ENCODE measurements around the gene PRPF40B.

PRPF40B gene

DNA sequence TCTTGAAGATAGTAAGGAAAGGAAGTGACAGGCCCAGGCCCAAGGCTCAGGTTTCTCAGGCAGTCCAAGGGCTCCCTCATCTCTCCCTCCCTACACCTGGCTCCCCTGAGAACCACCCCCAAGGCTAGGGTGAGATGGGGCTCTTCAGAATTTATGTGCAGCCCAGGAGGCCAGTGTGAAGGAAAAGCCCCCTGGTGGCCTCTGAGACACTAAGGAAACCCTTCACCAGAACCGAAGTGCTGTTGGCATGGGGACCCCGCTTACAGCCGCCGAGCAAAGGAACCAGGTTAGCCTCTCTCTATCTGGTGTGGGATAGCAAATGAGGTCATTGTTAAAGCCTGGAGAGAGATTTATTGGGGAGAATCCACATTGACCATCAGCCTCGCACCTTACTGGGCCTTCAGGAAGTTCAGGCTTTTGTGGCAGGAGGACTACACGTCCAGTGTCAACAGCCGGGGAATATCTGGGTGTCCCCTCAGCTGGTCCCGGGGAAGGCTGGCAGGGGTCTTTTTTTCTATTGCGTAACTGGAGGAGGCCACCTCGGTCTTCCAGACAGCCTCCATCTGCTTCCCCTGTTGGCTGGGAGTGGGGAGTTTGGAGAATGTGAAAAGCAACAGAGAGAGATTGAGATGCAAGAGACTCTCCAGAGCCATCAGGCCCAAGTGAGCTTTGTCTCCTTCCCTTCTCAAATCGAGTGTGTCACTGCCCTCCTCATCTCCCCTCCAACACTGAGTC lies 36.0 kb upstream of the PRPF40B start:
- no peaks in the 10 kb centered on the region for H3K36me3 ChIP-seq (replicated peaks; ENCODE audit: insufficient read depth, low read length)
- H3F3A ChIP-seq (ENCODE audit: insufficient read depth, low read length), result no peaks in the 10 kb centered on the region
- H3K27me3 ChIP-seq (replicated peaks; ENCODE audit: insufficient read depth, low read length), result no peaks in the 10 kb centered on the region
- no peak overlapping the region for H3K4me2 ChIP-seq (ENCODE audit: low read depth, low read length)
- H2AFZ ChIP-seq (ENCODE audit: low read length), result no peak overlapping the region
- H3K79me2 ChIP-seq (ENCODE audit: low read length), result no peaks in the 10 kb centered on the region
- H3K4me3 ChIP-seq (ENCODE audit: low read length), result no peak overlapping the region
- no peaks in the 10 kb centered on the region for H4K20me1 ChIP-seq (ENCODE audit: insufficient read depth, low read length)
- H3K27ac ChIP-seq (ENCODE audit: low read length), result no peak overlapping the region
- H3K9ac ChIP-seq (ENCODE audit: low read length), result no peak overlapping the region
- H3K9me2 ChIP-seq (replicated peaks; ENCODE audit: insufficient read depth, low read length), result no peaks in the 10 kb centered on the region
- TF ChIP-seq, protein P1, sequence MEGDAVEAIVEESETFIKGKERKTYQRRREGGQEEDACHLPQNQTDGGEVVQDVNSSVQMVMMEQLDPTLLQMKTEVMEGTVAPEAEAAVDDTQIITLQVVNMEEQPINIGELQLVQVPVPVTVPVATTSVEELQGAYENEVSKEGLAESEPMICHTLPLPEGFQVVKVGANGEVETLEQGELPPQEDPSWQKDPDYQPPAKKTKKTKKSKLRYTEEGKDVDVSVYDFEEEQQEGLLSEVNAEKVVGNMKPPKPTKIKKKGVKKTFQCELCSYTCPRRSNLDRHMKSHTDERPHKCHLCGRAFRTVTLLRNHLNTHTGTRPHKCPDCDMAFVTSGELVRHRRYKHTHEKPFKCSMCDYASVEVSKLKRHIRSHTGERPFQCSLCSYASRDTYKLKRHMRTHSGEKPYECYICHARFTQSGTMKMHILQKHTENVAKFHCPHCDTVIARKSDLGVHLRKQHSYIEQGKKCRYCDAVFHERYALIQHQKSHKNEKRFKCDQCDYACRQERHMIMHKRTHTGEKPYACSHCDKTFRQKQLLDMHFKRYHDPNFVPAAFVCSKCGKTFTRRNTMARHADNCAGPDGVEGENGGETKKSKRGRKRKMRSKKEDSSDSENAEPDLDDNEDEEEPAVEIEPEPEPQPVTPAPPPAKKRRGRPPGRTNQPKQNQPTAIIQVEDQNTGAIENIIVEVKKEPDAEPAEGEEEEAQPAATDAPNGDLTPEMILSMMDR (IDR thresholded peaks at IDR 0.05; ENCODE audit: low read length), result no peak
- TF ChIP-seq EZH2phosphoT487 (IDR thresholded peaks at IDR 0.05; ENCODE audit: low read length) (no peak), EZH2 (optimal IDR thresholded peaks at IDR 0.05; ENCODE audit: low read depth, low read length) (no peak)
- no peaks in the 10 kb centered on the region for H3K4me1 ChIP-seq (ENCODE audit: low read length)
- no peak for DNase-seq
- H3K9me3 ChIP-seq (replicated peaks; ENCODE audit: insufficient read depth, low read length), result no peaks in the 10 kb centered on the region

DNA sequence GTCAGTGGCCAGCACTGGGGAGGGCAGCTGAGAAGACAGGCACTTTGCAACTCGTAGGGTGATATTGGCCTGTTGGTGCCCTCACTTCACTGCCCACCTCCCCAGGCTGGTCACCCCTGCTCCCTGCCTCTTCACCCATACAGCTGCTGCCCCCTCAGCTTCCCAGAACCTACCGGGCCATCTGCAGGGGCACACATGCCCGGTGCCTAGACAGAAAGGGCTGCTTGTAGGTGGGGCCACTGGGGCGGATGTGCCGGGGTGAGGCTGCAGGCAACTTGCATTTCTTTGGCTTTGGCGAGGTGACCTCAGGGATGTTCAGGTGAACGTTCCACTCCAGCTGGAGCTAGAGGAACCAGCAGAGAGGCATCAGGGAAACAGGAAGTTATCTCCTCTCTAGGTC lies 35.1 kb upstream of the PRPF40B start:
- Histone ChIP-seq H3K9me2 (replicated peaks; ENCODE audit: insufficient read depth, low read length) (no peaks in the 10 kb centered on the region), H3K9ac (ENCODE audit: low read length) (no peak overlapping the region), H3F3A (ENCODE audit: insufficient read depth, low read length) (no peaks in the 10 kb centered on the region), H3K27me3 (replicated peaks; ENCODE audit: insufficient read depth, low read length) (no peaks in the 10 kb centered on the region), H3K4me3 (ENCODE audit: low read length) (no peak overlapping the region), H4K20me1 (ENCODE audit: insufficient read depth, low read length) (no peaks in the 10 kb centered on the region), H3K9me3 (replicated peaks; ENCODE audit: insufficient read depth, low read length) (no peaks in the 10 kb centered on the region), H3K4me1 (ENCODE audit: low read length) (no peaks in the 10 kb centered on the region), H3K4me2 (ENCODE audit: low read depth, low read length) (no peak overlapping the region), H3K79me2 (ENCODE audit: low read length) (no peaks in the 10 kb centered on the region), H3K27ac (ENCODE audit: low read length) (no peak overlapping the region), H2AFZ (ENCODE audit: low read length) (no peak overlapping the region), H3K36me3 (replicated peaks; ENCODE audit: insufficient read depth, low read length) (no peaks in the 10 kb centered on the region)
- TF ChIP-seq, protein P1 (IDR thresholded peaks at IDR 0.05; ENCODE audit: low read length), result no peak
- TF ChIP-seq EZH2 (optimal IDR thresholded peaks at IDR 0.05; ENCODE audit: low read depth, low read length) (no peak), EZH2phosphoT487 (IDR thresholded peaks at IDR 0.05; ENCODE audit: low read length) (no peak)
- DNase-seq, result no peak

DNA sequence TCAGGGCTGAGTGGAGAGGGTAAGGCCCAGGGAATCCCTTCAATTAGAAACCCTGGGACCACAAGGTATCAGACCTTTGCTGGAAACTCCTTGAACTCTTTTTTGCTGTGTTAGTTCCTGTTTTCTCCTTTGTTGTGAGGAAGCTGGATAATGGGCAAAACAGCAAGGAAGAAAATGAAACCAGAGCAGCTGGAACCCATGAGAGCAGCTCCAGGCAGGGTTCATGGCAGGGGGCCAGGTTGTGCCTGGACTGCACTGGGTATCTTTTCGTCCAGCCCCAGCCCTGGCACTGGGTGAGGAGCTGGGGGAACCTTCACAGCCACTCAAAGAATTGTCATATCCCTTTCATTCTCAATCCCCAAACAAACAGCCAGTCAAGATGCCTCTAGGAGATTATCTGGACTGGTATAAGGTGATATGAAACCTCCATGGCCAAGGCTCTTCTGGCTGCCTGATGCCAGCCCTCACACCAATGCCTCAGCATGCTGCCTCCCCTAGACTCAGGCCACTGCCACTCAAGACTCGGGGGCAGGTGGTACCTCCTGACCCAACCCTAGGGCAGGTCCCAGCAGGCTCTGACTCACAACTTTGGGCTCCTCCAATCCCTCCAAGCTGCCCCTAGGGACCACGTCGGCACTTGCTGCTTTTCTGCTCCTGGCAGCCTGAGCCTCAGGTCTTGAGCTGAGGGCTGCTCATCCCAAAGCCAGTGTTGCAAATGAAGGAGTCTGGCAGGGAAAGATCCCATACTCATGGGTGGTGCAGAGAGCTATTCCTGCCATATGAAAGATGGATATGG lies 34.4 kb upstream of the PRPF40B start:
- Histone ChIP-seq H4K20me1 (ENCODE audit: insufficient read depth, low read length) (no peaks in the 10 kb centered on the region), H3F3A (ENCODE audit: insufficient read depth, low read length) (no peaks in the 10 kb centered on the region), H2AFZ (ENCODE audit: low read length) (no peak overlapping the region), H3K4me2 (ENCODE audit: low read depth, low read length) (no peak overlapping the region), H3K27ac (ENCODE audit: low read length) (no peak overlapping the region), H3K9ac (ENCODE audit: low read length) (no peak overlapping the region), H3K9me3 (replicated peaks; ENCODE audit: insufficient read depth, low read length) (no peaks in the 10 kb centered on the region), H3K27me3 (replicated peaks; ENCODE audit: insufficient read depth, low read length) (no peaks in the 10 kb centered on the region), H3K4me1 (ENCODE audit: low read length) (no peaks in the 10 kb centered on the region), H3K4me3 (ENCODE audit: low read length) (no peak overlapping the region), H3K36me3 (replicated peaks; ENCODE audit: insufficient read depth, low read length) (no peaks in the 10 kb centered on the region), H3K79me2 (ENCODE audit: low read length) (no peaks in the 10 kb centered on the region), H3K9me2 (replicated peaks; ENCODE audit: insufficient read depth, low read length) (no peaks in the 10 kb centered on the region)
- no peak for DNase-seq
- no peak for TF ChIP-seq EZH2 (optimal IDR thresholded peaks at IDR 0.05; ENCODE audit: low read depth, low read length)
- TF ChIP-seq, protein P1 (IDR thresholded peaks at IDR 0.05; ENCODE audit: low read length), result no peak
- TF ChIP-seq EZH2phosphoT487 (IDR thresholded peaks at IDR 0.05; ENCODE audit: low read length), result no peak

Data from MM.1S (cell line).